Activated CD4-positive, alpha-beta T cell treated with anti-CD3 and anti-CD28 coated beads for 36 hours (primary cell): ENCODE data around the gene ADNP. TPM values are rescaled to one million over a fixed set of nuclear protein-coding genes. Genes with fewer than 3 reads are reported as not detected.

Experiments used
- ATAC-seq: fragments of 200-7000 bp; cut with Tn5 transposase; one replicate; pipeline ENCODE4 v1.10.0; 2021; ENCODE audit warnings: mild to moderate bottlenecking, moderate library complexity
- CTCF ChIA-PET: fragments of 350-600 bp; sonication (Branson Sonifier 250); formaldehyde crosslinking; loops from one replicate; lab custom pipeline; 2021; ENCODE audit warnings: antibody characterized with exemption; lab: Charles Lee
- POLR2A ChIA-PET: fragments of 350-600 bp; sonication (Branson Sonifier 250); formaldehyde crosslinking; loops from one replicate; lab custom pipeline; 2021; ENCODE audit warnings: antibody characterized with exemption, inconsistent platforms; lab: Charles Lee
- DNase-seq: peaks from one replicate; pipeline ENCODE4 v3.0.0-alpha.2; 2020
- H3K27ac Mint-ChIP-seq: one replicate; pipeline ENCODE4 v1.8.0; 2021; ENCODE audit warnings: mixed read lengths
- H3K27me3 Mint-ChIP-seq: one replicate; pipeline ENCODE4 v1.8.0; 2021; ENCODE audit warnings: mixed read lengths
- H3K36me3 Mint-ChIP-seq: one replicate; pipeline ENCODE4 v1.8.0; 2021; ENCODE audit warnings: low read depth, mixed read lengths
- H3K4me1 Mint-ChIP-seq: one replicate; pipeline ENCODE4 v1.8.0; 2021; ENCODE audit warnings: mixed read lengths
- H3K4me3 Mint-ChIP-seq: one replicate; pipeline ENCODE4 v1.8.0; 2021; ENCODE audit warnings: mild to moderate bottlenecking, moderate library complexity, mixed read lengths
- H3K9me3 Mint-ChIP-seq: one replicate; pipeline ENCODE4 v1.8.0; 2021; ENCODE audit warnings: low read depth, mixed read lengths
- intact Hi-C, 2 experiments: fragments of 100-400 bp; cut with DNase I in 1 of 2; cut with micrococcal nuclease in 1 of 2; formaldehyde crosslinking; loops; one replicate each; pipeline versions ENCODE4 v1.14.2 to v1.15.1; 2022 to 2024; cut with DNase I, micrococcal nuclease
- total RNA-seq, 2 experiments: library from RNA; stranded (reverse); gene quantifications; one replicate each; pipeline ENCODE4 v1.2.3, GENCODE V29; 2021

ADNP gene
- total RNA-seq, 2 experiments from 2014 or later = 61.0 to 86.1 TPM

DNA sequence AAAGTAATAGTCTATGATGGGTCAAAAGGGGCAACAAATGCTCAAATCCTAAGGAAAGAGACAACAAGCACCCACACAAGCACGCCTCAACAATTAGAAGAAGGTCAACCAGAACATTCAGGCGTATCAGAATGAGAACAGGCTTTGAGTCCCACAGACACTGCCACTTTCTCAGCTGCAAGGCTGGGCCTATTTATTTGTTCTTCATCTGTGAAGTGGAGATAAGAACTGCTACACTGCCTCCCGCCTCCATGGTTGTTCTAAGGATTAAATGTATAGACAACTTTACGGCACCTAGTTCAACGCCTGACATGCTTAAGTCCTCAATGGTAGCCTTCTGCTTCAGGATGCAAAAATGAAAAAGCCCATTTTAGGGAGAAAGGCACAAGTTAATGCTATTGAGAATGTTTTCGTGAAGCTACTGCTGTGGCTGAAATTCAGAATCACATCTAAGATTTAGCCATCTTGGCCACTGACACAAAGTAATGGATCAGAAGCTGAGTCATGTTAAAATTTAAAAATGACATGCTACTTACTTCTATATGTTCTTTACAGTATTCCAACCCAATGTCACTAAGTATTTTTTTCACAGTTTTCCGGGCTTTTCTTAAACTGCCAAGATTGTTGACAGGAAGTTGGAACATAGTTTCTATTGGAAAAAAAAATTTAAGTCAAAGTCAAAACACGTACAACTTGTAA, 27.7 kb downstream of the ADNP start:
- intact Hi-C loops = no loop called here
- ChIA-PET POLR2A (no interaction called here), CTCF (interaction anchor here (0.5 to 3.3 kb wide), 5 partner anchors 8 to 241 kb away, joined by 3 to 10 read pairs (median 3); partner anchors contain the start of gene BCAS4)
- Mint-ChIP-seq H3K4me3 (no peak overlapping the region), H3K9me3 (no peaks in the 10 kb centered on the region), H3K27ac (peak overlapping the region; percentile 37), H3K36me3 (peaks cover 39% of the 10 kb centered on the region), H3K4me1 (peaks cover 25% of the 10 kb centered on the region), H3K27me3 (no peaks in the 10 kb centered on the region)
- DNase-seq (no peak), ATAC-seq (no peak)

DNA sequence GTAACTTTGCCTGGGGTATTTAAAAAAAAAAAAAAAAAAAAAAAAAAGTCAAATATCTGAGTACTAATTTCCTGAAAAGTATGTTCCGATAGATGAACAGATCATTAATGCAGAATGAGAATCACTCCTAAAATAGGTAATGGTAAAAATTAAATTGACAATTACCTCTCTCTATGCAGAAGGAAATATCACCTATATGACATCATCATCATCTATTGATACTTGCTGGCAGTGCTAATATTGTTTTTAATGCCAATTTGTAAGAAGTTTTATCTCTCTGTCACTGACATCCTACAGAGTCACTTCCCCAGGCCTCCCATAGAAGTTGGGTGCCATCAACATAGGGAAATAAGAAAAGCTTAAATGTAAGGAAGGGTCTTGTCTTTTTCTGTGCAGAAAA, 29.9 kb downstream of the ADNP start:
- intact Hi-C loops = no loop called here
- peaks cover 48% of the 10 kb centered on the region for H3K36me3 Mint-ChIP-seq
- ATAC-seq (no peak), DNase-seq (no peak)
- POLR2A ChIA-PET = no interaction called here
- no peak overlapping the region for H3K27ac Mint-ChIP-seq
- H3K4me1 Mint-ChIP-seq = peaks cover 20% of the 10 kb centered on the region
- H3K9me3 Mint-ChIP-seq = no peaks in the 10 kb centered on the region
- H3K27me3 Mint-ChIP-seq = no peaks in the 10 kb centered on the region
- no peak overlapping the region for H3K4me3 Mint-ChIP-seq
- CTCF ChIA-PET = interaction anchor here (0.6 to 3.3 kb wide), 5 partner anchors 10 to 326 kb away, joined by 3 to 10 read pairs (median 5); partner anchors contain the start of gene BCAS4

DNA sequence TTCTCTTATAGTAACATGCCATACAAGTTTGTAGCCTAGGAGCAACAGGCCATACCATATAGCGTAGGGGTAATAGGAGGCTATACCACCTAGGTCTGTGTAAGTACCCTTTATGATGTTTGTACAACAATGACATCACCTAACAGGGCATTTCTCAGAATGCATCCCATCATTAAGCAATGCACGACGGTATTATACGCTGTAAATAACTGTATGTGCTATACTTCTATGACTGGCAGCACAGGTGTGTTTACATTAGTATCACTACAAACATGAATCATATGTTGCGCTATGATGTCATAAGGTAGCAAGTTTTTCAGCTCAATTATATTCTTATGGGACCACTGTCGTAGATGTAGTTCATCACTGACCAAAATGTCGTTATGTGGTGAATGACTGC, 31.0 kb downstream of the ADNP start:
- no peak for ATAC-seq
- POLR2A ChIA-PET = interaction anchor here (0.6 to 1.1 kb wide), 2 partner anchors 12 to 14 kb away, joined by 4 to 5 read pairs; no protein-coding TSS in a partner anchor
- no peaks in the 10 kb centered on the region for H3K27me3 Mint-ChIP-seq
- no peaks in the 10 kb centered on the region for H3K9me3 Mint-ChIP-seq
- H3K36me3 Mint-ChIP-seq = peaks cover 46% of the 10 kb centered on the region
- peaks cover 14% of the 10 kb centered on the region for H3K4me1 Mint-ChIP-seq
- no peak overlapping the region for H3K27ac Mint-ChIP-seq
- intact Hi-C loops = no loop called here
- DNase-seq = no peak
- CTCF ChIA-PET = interaction anchor here (1.0 to 3.3 kb wide), 4 partner anchors 11 to 106 kb away, joined by 4 to 10 read pairs (median 8); partner anchors contain the start of gene BCAS4
- no peak overlapping the region for H3K4me3 Mint-ChIP-seq

DNA sequence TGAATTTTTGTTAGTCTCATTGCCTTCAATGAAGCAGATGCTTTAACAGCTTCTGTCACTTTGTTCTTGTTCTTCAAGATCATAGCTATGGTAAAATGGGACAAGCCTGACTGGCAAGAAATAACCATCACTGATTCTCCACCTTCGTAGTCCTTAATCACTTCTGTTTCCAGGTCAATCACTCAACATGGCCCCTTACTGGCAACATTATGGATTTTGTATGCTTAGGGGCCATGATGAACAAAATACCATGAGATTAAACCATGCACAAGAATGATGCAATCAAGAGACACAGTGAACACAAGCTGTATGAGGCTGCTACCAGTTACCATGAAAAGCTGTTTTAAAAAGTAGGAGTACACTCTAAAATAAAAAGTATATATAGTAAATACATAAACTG, 32.8 kb downstream of the ADNP start:
- peaks cover 10% of the 10 kb centered on the region for H3K4me1 Mint-ChIP-seq
- no peaks in the 10 kb centered on the region for H3K9me3 Mint-ChIP-seq
- CTCF ChIA-PET = interaction anchor here (0.6 to 1.6 kb wide), 4 partner anchors 10 to 104 kb away, joined by 3 to 6 read pairs (median 4); partner anchors contain the start of gene BCAS4
- POLR2A ChIA-PET = no interaction called here
- intact Hi-C loops = no loop called here
- no peak for ATAC-seq
- peak overlapping the region; percentile 84 for H3K27ac Mint-ChIP-seq
- no peak for DNase-seq
- no peaks in the 10 kb centered on the region for H3K27me3 Mint-ChIP-seq
- no peak overlapping the region for H3K4me3 Mint-ChIP-seq
- peaks cover 51% of the 10 kb centered on the region for H3K36me3 Mint-ChIP-seq

DNA sequence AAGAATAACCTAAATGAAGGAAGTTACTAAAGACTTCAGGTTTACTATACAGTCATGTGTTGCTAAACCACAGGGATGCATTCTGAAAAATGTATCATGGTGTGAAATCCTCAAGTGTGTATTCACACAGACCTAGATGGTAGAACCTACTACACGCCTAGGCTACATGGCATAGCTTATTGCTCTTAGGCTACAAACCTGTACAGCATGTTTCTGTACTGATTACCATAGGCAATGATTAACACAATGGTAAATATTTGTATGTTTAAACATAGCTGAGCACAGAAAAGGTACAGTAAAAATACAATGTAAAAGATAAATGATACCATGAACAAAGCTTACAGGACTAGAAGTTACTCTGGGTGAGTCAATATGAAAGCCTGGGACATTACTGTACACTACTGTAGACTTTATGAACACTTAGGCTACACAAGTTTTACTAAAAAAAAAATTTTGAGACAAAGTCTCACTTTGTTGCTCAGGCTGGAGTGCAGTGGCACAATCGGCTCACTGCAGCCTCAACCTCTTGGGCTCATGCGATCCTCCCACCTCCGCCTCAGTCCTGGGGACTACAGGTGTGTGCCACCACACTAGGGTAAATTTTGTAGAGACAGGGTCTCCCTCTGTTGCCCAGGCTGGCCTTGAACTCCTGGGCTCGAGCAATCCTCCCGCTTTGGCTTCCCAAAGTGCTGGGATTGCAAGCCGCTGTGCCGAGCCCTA, 36.0 kb downstream of the ADNP start:
- POLR2A ChIA-PET = no interaction called here
- peak overlapping the region; percentile 31 for H3K27ac Mint-ChIP-seq
- no peak for DNase-seq

DNA sequence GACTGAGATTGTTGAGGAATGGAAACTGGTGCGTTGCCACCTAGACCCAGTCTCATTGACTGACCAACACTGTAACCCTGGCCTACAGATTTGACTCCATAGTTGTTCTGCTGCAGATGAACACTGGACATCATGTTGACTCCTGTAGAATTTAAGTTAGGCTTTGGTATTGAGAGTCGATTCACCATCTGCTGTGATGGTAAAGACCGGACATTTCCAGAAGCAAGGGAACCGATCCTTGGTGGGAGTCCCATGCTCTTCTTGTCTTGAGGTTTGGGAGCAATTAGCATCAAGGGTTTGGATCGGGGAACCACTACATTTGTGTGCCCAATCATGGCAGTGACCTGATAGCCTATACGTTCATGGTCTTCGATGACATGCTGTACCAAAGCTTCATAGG, 37.6 kb downstream of the ADNP start:
- H3K9me3 Mint-ChIP-seq = no peaks in the 10 kb centered on the region
- peaks cover 66% of the 10 kb centered on the region for H3K36me3 Mint-ChIP-seq
- no peak overlapping the region for H3K4me3 Mint-ChIP-seq
- CTCF ChIA-PET = no interaction called here
- H3K4me1 Mint-ChIP-seq = peaks cover 38% of the 10 kb centered on the region
- intact Hi-C loops = loop anchor here in 1 of 2 experiments (2.0 kb wide), 1 partner anchor 17 kb away; no protein-coding TSS in a partner anchor
- POLR2A ChIA-PET = no interaction called here
- peak overlapping the region; percentile 44 for H3K27ac Mint-ChIP-seq
- ATAC-seq = no peak
- no peak for DNase-seq
- H3K27me3 Mint-ChIP-seq = no peaks in the 10 kb centered on the region

More for the DNA sequence above, 36.0 kb downstream of the ADNP start:
- Mint-ChIP-seq H3K9me3 (no peaks in the 10 kb centered on the region), H3K4me1 (peaks cover 38% of the 10 kb centered on the region), H3K36me3 (peaks cover 56% of the 10 kb centered on the region), H3K4me3 (no peak overlapping the region), H3K27me3 (no peaks in the 10 kb centered on the region)
- peak; percentile 63 for ATAC-seq
- intact Hi-C loops = loop anchor here in 1 of 2 experiments (2.0 kb wide), 1 partner anchor 16 kb away; no protein-coding TSS in a partner anchor
- CTCF ChIA-PET = interaction anchor here (0.6 to 2.0 kb wide), 7 partner anchors 14 to 190 kb away, joined by 3 to 6 read pairs (median 4); partner anchors contain the start of gene BCAS4

DNA sequence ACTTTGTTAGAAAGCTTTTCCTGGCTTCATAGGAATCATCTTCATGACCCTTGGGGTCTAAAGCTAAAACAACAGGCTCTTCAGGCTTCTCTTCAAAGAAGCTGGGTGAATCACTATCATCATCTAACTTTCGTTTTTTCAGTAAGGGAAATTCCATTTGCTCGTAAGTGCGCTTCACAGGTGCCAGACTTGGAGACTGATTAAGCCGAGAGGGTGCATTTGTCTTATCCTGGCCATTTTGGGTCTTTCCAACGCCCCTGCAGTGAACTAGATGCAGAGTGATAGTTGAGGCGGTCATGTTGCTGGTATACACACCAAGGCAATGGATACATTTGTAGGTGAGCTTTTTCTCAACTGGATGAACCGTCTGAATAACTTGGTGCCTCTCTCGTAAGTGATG, 38.8 kb downstream of the ADNP start:
- ATAC-seq = peak; percentile 61
- Mint-ChIP-seq H3K27me3 (no peaks in the 10 kb centered on the region), H3K4me1 (peaks cover 38% of the 10 kb centered on the region), H3K27ac (peak overlapping the region; percentile 44), H3K36me3 (peaks cover 57% of the 10 kb centered on the region), H3K4me3 (no peak overlapping the region), H3K9me3 (no peaks in the 10 kb centered on the region)
- ChIA-PET POLR2A (interaction anchor here (0.8 to 1.1 kb wide), 3 partner anchors 10 to 66 kb away, joined by 3 to 4 read pairs (median 3); partner anchors contain the start of gene MOCS3), CTCF (interaction anchor here (0.6 to 2.1 kb wide), 3 partner anchors 37 to 179 kb away, joined by 3 to 11 read pairs (median 4); partner anchors contain the start of gene BCAS4)
- no peak for DNase-seq
- intact Hi-C loops = no loop called here

DNA sequence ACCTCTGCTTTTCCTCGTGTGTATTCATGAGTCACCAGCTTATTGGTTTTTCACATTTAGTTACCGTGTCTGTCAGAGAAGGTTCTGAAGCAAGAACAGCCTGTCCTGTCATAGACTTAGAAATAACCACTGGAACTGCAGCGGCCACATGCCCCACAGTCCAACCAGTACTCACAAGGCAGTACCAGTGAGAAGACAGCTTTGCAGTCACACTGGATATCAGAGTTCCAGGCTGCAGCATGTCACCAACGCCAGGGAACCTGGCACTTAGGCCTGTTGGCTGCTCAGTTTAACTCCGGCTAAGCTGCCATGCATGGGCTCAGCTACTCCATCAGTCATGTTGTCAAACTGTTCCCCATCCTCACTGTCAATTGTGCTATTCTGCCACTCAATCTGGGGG, 40.1 kb downstream of the ADNP start:
- POLR2A ChIA-PET = no interaction called here
- ATAC-seq (no peak), DNase-seq (no peak)
- intact Hi-C loops = no loop called here
- CTCF ChIA-PET = interaction anchor here (0.7 to 2.1 kb wide), 3 partner anchors 18 to 97 kb away, joined by 3 to 11 read pairs (median 3); partner anchors contain the start of gene BCAS4
- Mint-ChIP-seq H3K27me3 (no peaks in the 10 kb centered on the region), H3K27ac (peak overlapping the region; percentile 44), H3K36me3 (peaks cover 54% of the 10 kb centered on the region), H3K4me1 (peaks cover 38% of the 10 kb centered on the region), H3K4me3 (no peak overlapping the region), H3K9me3 (no peaks in the 10 kb centered on the region)

DNA sequence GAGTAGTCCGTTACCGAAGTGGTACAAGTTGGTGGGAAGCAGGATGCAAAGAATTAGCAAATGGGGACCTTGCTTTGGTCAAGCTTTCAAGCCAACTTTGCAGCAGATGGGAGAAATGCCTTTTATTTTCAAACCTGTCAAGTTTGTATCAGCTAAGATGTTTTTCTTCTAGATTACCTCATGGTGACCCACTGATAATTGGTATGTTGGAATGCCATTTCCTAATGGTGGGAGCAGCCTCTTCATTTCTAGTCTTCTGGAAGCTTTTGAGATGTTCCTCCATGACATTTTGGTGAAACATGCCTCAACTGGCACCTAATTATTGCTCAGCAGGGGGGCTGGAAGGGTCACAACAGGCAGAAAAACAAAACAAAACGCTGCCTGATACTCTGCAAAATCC, 43.7 kb downstream of the ADNP start:
- Mint-ChIP-seq H3K4me1 (peaks cover 18% of the 10 kb centered on the region), H3K27me3 (no peaks in the 10 kb centered on the region), H3K36me3 (peaks cover 33% of the 10 kb centered on the region), H3K4me3 (no peak overlapping the region), H3K9me3 (no peaks in the 10 kb centered on the region), H3K27ac (no peak overlapping the region)
- DNase-seq (no peak), ATAC-seq (no peak)
- intact Hi-C loops = no loop called here
- CTCF ChIA-PET = interaction anchor here (1.1 to 1.6 kb wide), 2 partner anchors 11 to 97 kb away, joined by 4 read pairs; no protein-coding TSS in a partner anchor
- POLR2A ChIA-PET = no interaction called here

DNA sequence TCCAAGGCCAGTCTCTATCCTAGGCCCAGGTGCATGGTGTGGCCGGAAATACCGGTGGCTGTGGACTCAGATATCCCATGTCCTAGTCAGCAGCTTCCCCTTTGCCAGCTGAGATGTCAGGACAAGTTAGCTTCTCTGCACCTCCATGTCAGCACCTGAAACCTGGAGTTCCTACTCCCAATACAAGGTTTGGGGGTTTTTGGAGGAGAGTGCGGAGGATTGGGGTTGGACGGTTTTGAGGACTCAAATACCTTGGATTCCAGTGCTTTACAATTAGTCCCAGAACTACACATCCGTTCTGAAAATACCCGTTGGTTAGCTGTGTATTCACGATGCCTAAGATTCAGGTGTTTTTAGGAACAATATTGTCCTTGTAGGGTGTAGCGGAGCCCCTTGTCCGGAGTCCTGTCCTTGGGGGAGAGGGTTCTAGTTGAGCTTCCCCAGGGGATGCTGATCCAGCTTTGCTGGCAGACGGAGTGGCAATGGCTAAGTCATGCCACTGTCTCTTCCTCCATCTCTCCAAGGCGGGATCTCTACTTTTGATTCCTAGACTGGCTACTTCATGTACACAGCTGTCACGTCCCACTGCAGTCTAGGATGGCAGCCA, 45.0 kb downstream of the ADNP start:
- Mint-ChIP-seq H3K4me1 (peaks cover 5% of the 10 kb centered on the region), H3K27me3 (no peaks in the 10 kb centered on the region), H3K4me3 (no peak overlapping the region), H3K27ac (no peak overlapping the region), H3K36me3 (peaks cover 20% of the 10 kb centered on the region), H3K9me3 (no peaks in the 10 kb centered on the region)
- ChIA-PET CTCF (interaction anchor here (0.7 to 1.6 kb wide), 2 partner anchors 96 to 99 kb away, joined by 3 to 4 read pairs; no protein-coding TSS in a partner anchor), POLR2A (interaction anchor here (0.6 kb wide), 1 partner anchor 677 kb away, joined by 3 read pairs; no protein-coding TSS in a partner anchor)
- no peak for DNase-seq
- intact Hi-C loops = no loop called here
- ATAC-seq = peak; percentile 28

DNA sequence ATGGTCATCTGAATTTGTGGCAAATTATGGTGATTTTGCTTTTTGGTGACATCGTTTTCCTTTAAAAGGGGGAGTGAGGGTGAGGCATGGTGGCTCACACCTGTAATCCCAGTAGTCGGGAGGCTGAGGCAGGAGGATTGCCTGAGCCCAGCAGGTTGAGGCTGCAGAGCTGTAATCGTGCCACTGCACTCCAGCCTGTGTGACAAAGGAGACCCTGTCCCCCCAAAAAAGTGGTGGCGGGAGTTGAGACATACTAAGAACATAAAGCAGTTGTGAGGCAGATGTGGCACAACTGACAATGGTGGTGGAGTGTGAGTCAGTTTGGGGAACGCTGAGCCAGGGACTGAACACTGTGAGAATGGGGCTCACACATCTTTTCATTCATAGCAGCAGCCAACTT, 45.5 kb downstream of the ADNP start:
- Mint-ChIP-seq H3K4me1 (peaks cover under 1% of the 10 kb centered on the region), H3K9me3 (no peaks in the 10 kb centered on the region), H3K36me3 (peaks cover 18% of the 10 kb centered on the region), H3K4me3 (no peak overlapping the region), H3K27me3 (no peaks in the 10 kb centered on the region), H3K27ac (no peak overlapping the region)
- ChIA-PET CTCF (interaction anchor here (0.7 kb wide), 1 partner anchor 99 kb away, joined by 3 read pairs; no protein-coding TSS in a partner anchor), POLR2A (no interaction called here)
- ATAC-seq = no peak
- intact Hi-C loops = no loop called here
- no peak for DNase-seq
